HCT116 (cell line): Measurements from ENCODE around the gene HPF1. TPM values are rescaled to one million over a fixed set of nuclear protein-coding genes. Genes with fewer than 3 reads are reported as not detected.

Source experiments
- ATAC-seq: fragments of 200-7000 bp; cut with Tn5 transposase; 2 replicates; pipeline ENCODE4 v1.9.1; 2020; ENCODE audit warnings: mild to moderate bottlenecking, moderate library complexity
- BruUV-seq: library from RNA; stranded (reverse); fragments of 400-500 nt; replicated peaks from 2 replicates; lab custom pipeline; 2021; lab: Mats Ljungman, UMichigan
- CTCF ChIA-PET: fragments of 300-600 bp; sonication (Branson Sonifier 250); formaldehyde crosslinking; loops from one replicate; lab custom pipeline; 2021; ENCODE audit warnings: antibody characterized with exemption; lab: Charles Lee
- POLR2A ChIA-PET: fragments of 300-600, 350-600 bp; sonication (Branson Sonifier 250); formaldehyde crosslinking; loops from one replicate; lab custom pipeline; 2021; ENCODE audit warnings: antibody characterized with exemption; lab: Charles Lee
- RAD21 ChIA-PET, 2 experiments: fragments of 300-600 bp; sonication (Branson Sonifier 250); formaldehyde crosslinking; loops; one replicate each; lab custom pipeline; 2023; ENCODE audit warnings: low total read pairs in 2 of 2; ENCODE audit not compliant: uncharacterized antibody in 2 of 2, unreplicated experiment in 2 of 2, low non-redundant PET in 1 of 2; lab: Charles Lee
- DNase-seq: peaks from one replicate; pipeline ENCODE4 v3.0.0-alpha.2; 2010; ENCODE audit warnings: low read depth, low spot score
- H2AFZ ChIP-seq: fragments of 200-600 bp; shearing (Covaris generic), sonication (generic); 2 replicates; pipeline ENCODE4 v1.6.1; 2017; ENCODE audit warnings: low read depth, mixed run types, mixed read lengths, antibody characterized with exemption, low read length; ENCODE audit not compliant: poor library complexity, severe bottlenecking
- H3K27ac ChIP-seq: 2 replicates; pipeline ENCODE4 v1.5.1; 2012; ENCODE audit warnings: low read depth, low read length
- H3K27me3 ChIP-seq: fragments of 200-600 bp; sonication (generic); 2 replicates; pipeline ENCODE4 v1.6.1; 2016; ENCODE audit warnings: mixed run types, low read length, mixed read lengths; ENCODE audit not compliant: insufficient read depth
- H3K36me3 ChIP-seq, 2 experiments: fragments of 200-500 bp in 1 of 2; fragments of 200-600 bp in 1 of 2; sonication (Bioruptor generic) in 1 of 2; sonication (generic) in 1 of 2; 2 replicates each; pipeline versions ENCODE4 v1.5.1 to v1.6.1; 2014 to 2016; ENCODE audit warnings: low read length in 2 of 2, inconsistent platforms in 1 of 2, mixed read lengths in 1 of 2, mixed run types in 1 of 2; ENCODE audit not compliant: insufficient read depth in 2 of 2, control insufficient read depth in 1 of 2
- H3K4me1 ChIP-seq, 2 experiments: fragments of 200-600 bp in 1 of 2; sonication (generic) in 1 of 2; 2 replicates each; pipeline versions ENCODE4 v1.5.1 to v1.6.1; 2012 to 2017; ENCODE audit warnings: low read length in 2 of 2, inconsistent platforms in 1 of 2, mild to moderate bottlenecking in 1 of 2, mixed read lengths in 1 of 2, mixed run types in 1 of 2, moderate library complexity in 1 of 2; ENCODE audit not compliant: insufficient read depth in 2 of 2, control insufficient read depth in 1 of 2
- H3K4me2 ChIP-seq: fragments of 200-600 bp; sonication (generic); 2 replicates; pipeline ENCODE4 v1.6.1; 2017; ENCODE audit warnings: mixed run types, low read length, mixed read lengths
- H3K4me3 ChIP-seq, 2 experiments: fragments of 200-600 bp in 1 of 2; sonication (generic) in 1 of 2; replicated peaks in 1 of 2; 2 replicates each; pipeline ENCODE4 v1.5.1; 2011 to 2016; ENCODE audit warnings: low read length in 2 of 2, control low read depth in 1 of 2, low read depth in 1 of 2, mild to moderate bottlenecking in 1 of 2, mixed read lengths in 1 of 2, mixed run types in 1 of 2
- H3K79me2 ChIP-seq: fragments of 200-600 bp; sonication (generic); 2 replicates; pipeline ENCODE4 v1.6.1; 2017; ENCODE audit warnings: mild to moderate bottlenecking, mixed run types, low read length, moderate library complexity, mixed read lengths; ENCODE audit not compliant: insufficient read depth
- H3K9ac ChIP-seq: fragments of 200-600 bp; sonication (generic); 2 replicates; pipeline ENCODE4 v1.6.1; 2016; ENCODE audit warnings: low read length, mixed read lengths
- H3K9me2 ChIP-seq: fragments of 200-600 bp; sonication (generic), shearing (Covaris generic); 2 replicates; pipeline ENCODE4 v1.6.1; 2017; ENCODE audit warnings: mixed run types, mild to moderate bottlenecking, moderate library complexity; ENCODE audit not compliant: insufficient read depth
- H3K9me3 ChIP-seq, 2 experiments: fragments of 200-500 bp in 1 of 2; fragments of 200-600 bp in 1 of 2; sonication (Bioruptor generic) in 1 of 2; sonication (generic) in 1 of 2; 2 replicates each; pipeline ENCODE4 v1.6.1; 2014 to 2017; ENCODE audit warnings: low read length in 2 of 2, mixed read lengths in 2 of 2, inconsistent platforms in 1 of 2, low read depth in 1 of 2, mild to moderate bottlenecking in 1 of 2, mixed run types in 1 of 2, moderate library complexity in 1 of 2; ENCODE audit not compliant: control insufficient read depth in 1 of 2, insufficient read depth in 1 of 2
- H4K20me1 ChIP-seq: fragments of 200-600 bp; sonication (generic), shearing (Covaris generic); 2 replicates; pipeline ENCODE4 v1.6.1; 2017; ENCODE audit warnings: mixed run types, mild to moderate bottlenecking, moderate library complexity; ENCODE audit not compliant: insufficient read depth
- CBX3 ChIP-seq: IDR thresholded peaks from 2 replicates; pipeline ENCODE4 v1.6.1; 2012; ENCODE audit warnings: low read depth
- CEBPB ChIP-seq: IDR thresholded peaks from 2 replicates; pipeline ENCODE4 v1.6.1; 2012; ENCODE audit warnings: low read depth
- ELF1 ChIP-seq: IDR thresholded peaks from 2 replicates; pipeline ENCODE4 v1.6.1; 2012; ENCODE audit warnings: low read depth, borderline replicate concordance
- EZH2 ChIP-seq: fragments of 200-600 bp; sonication (generic); IDR thresholded peaks from 2 replicates; pipeline ENCODE4 v1.6.1; 2017; ENCODE audit warnings: antibody characterized with exemption, mixed run types
- EZH2phosphoT487 ChIP-seq: fragments of 200-600 bp; IDR thresholded peaks from 2 replicates; pipeline ENCODE4 v1.6.1; 2018; ENCODE audit warnings: antibody characterized with exemption, borderline replicate concordance
- FOSL1 ChIP-seq: IDR thresholded peaks from 2 replicates; pipeline ENCODE4 v1.6.1; 2012; ENCODE audit warnings: low read depth
- JUND ChIP-seq: IDR thresholded peaks from 2 replicates; pipeline ENCODE4 v1.6.1; 2012
- POLR2A ChIP-seq: IDR thresholded peaks from 2 replicates; pipeline ENCODE4 v1.7.0; 2011; ENCODE audit warnings: borderline replicate concordance; ENCODE audit not compliant: insufficient read depth, insufficient read length; ENCODE audit errors: extremely low read depth
- POLR2AphosphoS5 ChIP-seq: IDR thresholded peaks from 2 replicates; pipeline ENCODE4 v1.6.1; 2011; ENCODE audit warnings: mild to moderate bottlenecking, low read depth, low read length, moderate library complexity
- RAD21 ChIP-seq: IDR thresholded peaks from 2 replicates; pipeline ENCODE4 v1.6.1; 2012; ENCODE audit warnings: low read depth, mild to moderate bottlenecking
- SRF ChIP-seq: IDR thresholded peaks from 2 replicates; pipeline ENCODE4 v1.6.1; 2012; ENCODE audit warnings: low read depth
- TCF7L2 ChIP-seq: IDR thresholded peaks from 2 replicates; pipeline ENCODE4 v1.7.0; 2011; ENCODE audit warnings: borderline replicate concordance, inconsistent platforms; ENCODE audit not compliant: insufficient read depth, insufficient read length; ENCODE audit errors: extremely low read depth
- YY1 ChIP-seq: IDR thresholded peaks from 2 replicates; pipeline ENCODE4 v1.6.1; 2011; ENCODE audit warnings: low read length, low read depth, moderate library complexity, mild to moderate bottlenecking; ENCODE audit not compliant: insufficient replicate concordance; ENCODE audit errors: extremely low read depth
- ZFX ChIP-seq: fragments of 450-650 bp; IDR thresholded peaks from 2 replicates; pipeline ENCODE4 v1.6.1; 2017
- ZNF274 ChIP-seq: fragments of 200-500 bp; sonication (Bioruptor generic); IDR thresholded peaks from 2 replicates; pipeline ENCODE4 v1.6.1; 2014; ENCODE audit warnings: mild to moderate bottlenecking, low read depth, low read length, inconsistent platforms
- intact Hi-C: fragments of 100-400 bp; cut with micrococcal nuclease; formaldehyde crosslinking; loops from 2 replicates; pipeline ENCODE4 v1.10.0; 2022
- total RNA-seq: library from RNA; stranded (reverse); gene quantifications from one replicate; pipeline ENCODE4 v1.2.1, GENCODE V29; 2021; ENCODE audit not compliant: unreplicated experiment
- TF ChIP-seq, protein P1 (sequence below): IDR thresholded peaks from 2 replicates; pipeline ENCODE4 v1.6.1; 2012
- TF ChIP-seq, protein P2 (sequence below), 3 experiments: fragments of 200-600 bp in 1 of 3; sonication (generic) in 1 of 3; IDR thresholded peaks in 2 of 3; conservative IDR thresholded peaks in 1 of 3; 2 replicates each; pipeline ENCODE4 v1.5.1; 2012 to 2017; ENCODE audit warnings: low read depth in 2 of 3, low read length in 2 of 3, antibody characterized with exemption in 1 of 3, borderline replicate concordance in 1 of 3, control low read depth in 1 of 3, mild to moderate bottlenecking in 1 of 3, mixed read lengths in 1 of 3, mixed run types in 1 of 3, moderate library complexity in 1 of 3; ENCODE audit not compliant: insufficient read depth in 1 of 3
- TF ChIP-seq, protein P3 (sequence below): IDR thresholded peaks from 2 replicates; pipeline ENCODE4 v1.6.1; 2011; ENCODE audit warnings: mild to moderate bottlenecking, low read length, moderate library complexity; ENCODE audit not compliant: insufficient replicate concordance; ENCODE audit errors: extremely low read depth
- TF ChIP-seq, protein P4 (sequence below): IDR thresholded peaks from 2 replicates; pipeline ENCODE4 v1.6.1; 2012; ENCODE audit warnings: low read depth

Gene HPF1
- total RNA-seq, 1 experiment from 2014 or later = 32.6 TPM

DNA sequence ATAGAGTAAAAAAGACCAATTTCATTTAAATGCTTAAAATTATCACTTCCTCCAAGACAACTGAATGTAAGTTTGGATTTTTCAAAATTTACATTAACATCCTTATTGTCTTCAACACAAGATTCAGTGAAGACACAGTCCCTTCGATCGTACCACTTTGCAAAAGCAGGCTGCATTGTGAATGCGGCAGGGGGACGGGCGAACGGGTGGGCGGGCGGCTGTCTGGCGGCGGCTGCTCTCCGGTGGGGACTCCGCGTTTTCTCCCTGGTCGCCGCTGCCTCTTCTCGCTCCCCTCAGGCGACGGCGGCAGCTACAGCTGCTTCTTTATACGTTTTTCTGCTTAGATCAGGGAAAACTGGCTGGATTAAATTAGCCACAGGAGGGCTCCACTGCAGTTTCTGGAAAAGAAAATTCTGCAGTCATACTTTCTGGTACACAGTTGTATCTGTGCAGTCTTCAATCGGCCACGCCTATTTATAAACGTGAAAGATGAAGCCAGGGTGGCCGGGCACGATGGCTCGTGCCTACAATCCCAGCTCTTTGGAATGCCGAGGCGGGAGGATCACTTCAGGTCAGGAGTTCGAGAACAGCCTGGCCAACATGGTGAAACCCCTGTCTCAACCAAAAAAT is 33.9 kb upstream of the HPF1 start:
- ATAC-seq (peak; percentile 91), DNase-seq (peak; percentile 85)
- Histone ChIP-seq H3K79me2 (no peaks in the 10 kb centered on the region), H3K36me3 (no peaks in the 10 kb centered on the region), H3K9ac (0 out of 2 replicates have a peak overlapping the region, but pooled peaks have one; percentile 9), H4K20me1 (no peaks in the 10 kb centered on the region), H3K9me3 (no peaks in the 10 kb centered on the region), H3K4me3 (peak overlapping the region; percentile 34 to 46), H3K4me1 (peaks cover 2 to 20% of the 10 kb centered on the region in 2 experiments; a peak in 2 of 4 replicates), H3K9me2 (no peaks in the 10 kb centered on the region), H3K27ac (no peak overlapping the region), H3K27me3 (peaks cover 12% of the 10 kb centered on the region; the same call in 1 of the 2 replicates), H2AFZ (peak overlapping the region; percentile 99), H3K4me2 (peak overlapping the region; percentile 87)
- CTCF ChIA-PET = interaction anchor here (1.0 to 1.7 kb wide), 9 partner anchors 11 to 299 kb away, joined by 3 to 6 read pairs (median 4); no protein-coding TSS in a partner anchor
- POLR2A ChIA-PET = interaction anchor here (0.5 kb wide), 1 partner anchor 281 kb away, joined by 3 read pairs; no protein-coding TSS in a partner anchor
- RAD21 ChIA-PET = no interaction called here
- no TSS peak for BruUV-seq
- intact Hi-C loops = loop anchor here (2.0 to 5.0 kb wide), 2 partner anchors 179 to 235 kb away; partner anchors contain the start of genes MFAP3L and NEK1
- no peak for TF ChIP-seq EZH2
- TF ChIP-seq SRF = no peak
- no peak for TF ChIP-seq EZH2phosphoT487
- TF ChIP-seq, protein P1, sequence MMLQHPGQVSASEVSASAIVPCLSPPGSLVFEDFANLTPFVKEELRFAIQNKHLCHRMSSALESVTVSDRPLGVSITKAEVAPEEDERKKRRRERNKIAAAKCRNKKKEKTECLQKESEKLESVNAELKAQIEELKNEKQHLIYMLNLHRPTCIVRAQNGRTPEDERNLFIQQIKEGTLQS = no peak
- no peak for TF ChIP-seq YY1
- TF ChIP-seq POLR2AphosphoS5 = no peak
- TF ChIP-seq, protein P2, sequence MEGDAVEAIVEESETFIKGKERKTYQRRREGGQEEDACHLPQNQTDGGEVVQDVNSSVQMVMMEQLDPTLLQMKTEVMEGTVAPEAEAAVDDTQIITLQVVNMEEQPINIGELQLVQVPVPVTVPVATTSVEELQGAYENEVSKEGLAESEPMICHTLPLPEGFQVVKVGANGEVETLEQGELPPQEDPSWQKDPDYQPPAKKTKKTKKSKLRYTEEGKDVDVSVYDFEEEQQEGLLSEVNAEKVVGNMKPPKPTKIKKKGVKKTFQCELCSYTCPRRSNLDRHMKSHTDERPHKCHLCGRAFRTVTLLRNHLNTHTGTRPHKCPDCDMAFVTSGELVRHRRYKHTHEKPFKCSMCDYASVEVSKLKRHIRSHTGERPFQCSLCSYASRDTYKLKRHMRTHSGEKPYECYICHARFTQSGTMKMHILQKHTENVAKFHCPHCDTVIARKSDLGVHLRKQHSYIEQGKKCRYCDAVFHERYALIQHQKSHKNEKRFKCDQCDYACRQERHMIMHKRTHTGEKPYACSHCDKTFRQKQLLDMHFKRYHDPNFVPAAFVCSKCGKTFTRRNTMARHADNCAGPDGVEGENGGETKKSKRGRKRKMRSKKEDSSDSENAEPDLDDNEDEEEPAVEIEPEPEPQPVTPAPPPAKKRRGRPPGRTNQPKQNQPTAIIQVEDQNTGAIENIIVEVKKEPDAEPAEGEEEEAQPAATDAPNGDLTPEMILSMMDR (IDR thresholded peaks at IDR 0.05 in 2 of 3, conservative IDR thresholded peaks at IDR 0.05 in 1 of 3; ENCODE audit: borderline replicate concordance in 1 of 3, insufficient read depth in 1 of 3, low read depth in 2 of 3, low read length in 2 of 3) = peak; percentile 47 to 76 (median 63)
- TF ChIP-seq FOSL1 = no peak
- TF ChIP-seq POLR2A = no peak
- no peak for TF ChIP-seq ZNF274
- TF ChIP-seq, protein P3, sequence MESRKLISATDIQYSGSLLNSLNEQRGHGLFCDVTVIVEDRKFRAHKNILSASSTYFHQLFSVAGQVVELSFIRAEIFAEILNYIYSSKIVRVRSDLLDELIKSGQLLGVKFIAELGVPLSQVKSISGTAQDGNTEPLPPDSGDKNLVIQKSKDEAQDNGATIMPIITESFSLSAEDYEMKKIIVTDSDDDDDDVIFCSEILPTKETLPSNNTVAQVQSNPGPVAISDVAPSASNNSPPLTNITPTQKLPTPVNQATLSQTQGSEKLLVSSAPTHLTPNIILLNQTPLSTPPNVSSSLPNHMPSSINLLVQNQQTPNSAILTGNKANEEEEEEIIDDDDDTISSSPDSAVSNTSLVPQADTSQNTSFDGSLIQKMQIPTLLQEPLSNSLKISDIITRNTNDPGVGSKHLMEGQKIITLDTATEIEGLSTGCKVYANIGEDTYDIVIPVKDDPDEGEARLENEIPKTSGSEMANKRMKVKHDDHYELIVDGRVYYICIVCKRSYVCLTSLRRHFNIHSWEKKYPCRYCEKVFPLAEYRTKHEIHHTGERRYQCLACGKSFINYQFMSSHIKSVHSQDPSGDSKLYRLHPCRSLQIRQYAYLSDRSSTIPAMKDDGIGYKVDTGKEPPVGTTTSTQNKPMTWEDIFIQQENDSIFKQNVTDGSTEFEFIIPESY = no peak
- TF ChIP-seq CEBPB = peak; percentile 28; the same call in 1 of the 2 replicates
- no peak for TF ChIP-seq JUND
- TF ChIP-seq RAD21 = peak; percentile 71
- no peak for TF ChIP-seq ELF1
- no peak for TF ChIP-seq CBX3
- no peak for TF ChIP-seq ZFX
- peak; percentile 63 for TF ChIP-seq TCF7L2
- TF ChIP-seq, protein P4, sequence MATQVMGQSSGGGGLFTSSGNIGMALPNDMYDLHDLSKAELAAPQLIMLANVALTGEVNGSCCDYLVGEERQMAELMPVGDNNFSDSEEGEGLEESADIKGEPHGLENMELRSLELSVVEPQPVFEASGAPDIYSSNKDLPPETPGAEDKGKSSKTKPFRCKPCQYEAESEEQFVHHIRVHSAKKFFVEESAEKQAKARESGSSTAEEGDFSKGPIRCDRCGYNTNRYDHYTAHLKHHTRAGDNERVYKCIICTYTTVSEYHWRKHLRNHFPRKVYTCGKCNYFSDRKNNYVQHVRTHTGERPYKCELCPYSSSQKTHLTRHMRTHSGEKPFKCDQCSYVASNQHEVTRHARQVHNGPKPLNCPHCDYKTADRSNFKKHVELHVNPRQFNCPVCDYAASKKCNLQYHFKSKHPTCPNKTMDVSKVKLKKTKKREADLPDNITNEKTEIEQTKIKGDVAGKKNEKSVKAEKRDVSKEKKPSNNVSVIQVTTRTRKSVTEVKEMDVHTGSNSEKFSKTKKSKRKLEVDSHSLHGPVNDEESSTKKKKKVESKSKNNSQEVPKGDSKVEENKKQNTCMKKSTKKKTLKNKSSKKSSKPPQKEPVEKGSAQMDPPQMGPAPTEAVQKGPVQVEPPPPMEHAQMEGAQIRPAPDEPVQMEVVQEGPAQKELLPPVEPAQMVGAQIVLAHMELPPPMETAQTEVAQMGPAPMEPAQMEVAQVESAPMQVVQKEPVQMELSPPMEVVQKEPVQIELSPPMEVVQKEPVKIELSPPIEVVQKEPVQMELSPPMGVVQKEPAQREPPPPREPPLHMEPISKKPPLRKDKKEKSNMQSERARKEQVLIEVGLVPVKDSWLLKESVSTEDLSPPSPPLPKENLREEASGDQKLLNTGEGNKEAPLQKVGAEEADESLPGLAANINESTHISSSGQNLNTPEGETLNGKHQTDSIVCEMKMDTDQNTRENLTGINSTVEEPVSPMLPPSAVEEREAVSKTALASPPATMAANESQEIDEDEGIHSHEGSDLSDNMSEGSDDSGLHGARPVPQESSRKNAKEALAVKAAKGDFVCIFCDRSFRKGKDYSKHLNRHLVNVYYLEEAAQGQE = no peak
